GM06990 (cell line): ENCODE results near the gene LDAF1.
"Not testable (repeated sequence)": the region's sequence is repeated elsewhere in the genome, so short reads cannot be mapped to it uniquely, and the experiment has no call there.

Source experiments
- DNase-seq: peaks from one replicate; pipeline ENCODE4 v3.0.0-alpha.2; 2011; ENCODE audit not compliant: insufficient read length; ENCODE audit errors: extremely low read depth
- H3K27me3 ChIP-seq: replicated peaks from 2 replicates; pipeline ENCODE4 v1.6.0; 2011; ENCODE audit warnings: low read length; ENCODE audit not compliant: control insufficient read depth, insufficient read depth
- H3K36me3 ChIP-seq: 2 replicates; pipeline ENCODE4 v1.5.1; 2011; ENCODE audit warnings: low read length; ENCODE audit not compliant: control insufficient read depth, insufficient read depth
- H3K4me3 ChIP-seq: replicated peaks from 2 replicates; pipeline ENCODE4 v1.5.1; 2011; ENCODE audit warnings: low read depth, mild to moderate bottlenecking, control low read depth, low read length
- CTCF ChIP-seq: IDR thresholded peaks from 2 replicates; pipeline ENCODE4 v1.5.1; 2011; ENCODE audit warnings: low read length, control low read depth, mild to moderate bottlenecking, inconsistent platforms; ENCODE audit not compliant: insufficient read depth, poor library complexity, severe bottlenecking

Gene LDAF1

GRCh38 chr16:21126518-21126917, 32.0 kb upstream of the LDAF1 start:
- no peak for DNase-seq
- Histone ChIP-seq H3K27me3 (no peaks in the 10 kb centered on the region), H3K36me3 (no peaks in the 10 kb centered on the region), H3K4me3 (no peak overlapping the region)
- no peak for TF ChIP-seq CTCF

GRCh38 chr16:21128991-21129390, 29.5 kb upstream of the LDAF1 start:
- H3K4me3 ChIP-seq: no peak overlapping the region
- DNase-seq: no peak
- H3K27me3 ChIP-seq: no peaks in the 10 kb centered on the region
- no peak for TF ChIP-seq CTCF
- no peaks in the 10 kb centered on the region for H3K36me3 ChIP-seq

- Histone ChIP-seq H3K36me3 (no peaks in the 10 kb centered on the region), H3K4me3 (no peak overlapping the region), H3K27me3 (no peaks in the 10 kb centered on the region)
- no peak for TF ChIP-seq CTCF
- no peak for DNase-seq
These were observed 27.7 kb upstream of the LDAF1 start for GRCh38 chr16:21130811-21131210.

GRCh38 chr16:21134053-21134452, 24.4 kb upstream of the LDAF1 start:
- TF ChIP-seq CTCF: no peak
- no peaks in the 10 kb centered on the region for H3K36me3 ChIP-seq
- no peaks in the 10 kb centered on the region for H3K27me3 ChIP-seq
- DNase-seq: no peak
- no peak overlapping the region for H3K4me3 ChIP-seq

GRCh38 chr16:21145738-21146137, 12.7 kb upstream of the LDAF1 start:
- no peak for TF ChIP-seq CTCF
- DNase-seq: no peak
- Histone ChIP-seq H3K27me3 (no peaks in the 10 kb centered on the region), H3K36me3 (no peaks in the 10 kb centered on the region), H3K4me3 (no peak overlapping the region)

GRCh38 chr16:21150375-21151001, 8.0 kb upstream of the LDAF1 start, which contains the start of gene DNAH3:
Gene DNAH3, minus strand, starts transcription at chr16:21150846. Its CDS starts 527 bp downstream, at chr16:21150319.
- no peak for DNase-seq
- no peaks in the 10 kb centered on the region for H3K27me3 ChIP-seq
- no peak for TF ChIP-seq CTCF

GRCh38 chr16:21152160-21153030, 6.1 kb upstream of the LDAF1 start:
- not testable (repeated sequence) for H3K27me3 ChIP-seq, H3K36me3 ChIP-seq, H3K4me3 ChIP-seq, DNase-seq

More at GRCh38 chr16:21150375-21151001, 8.0 kb upstream of the LDAF1 start, which contains the start of gene DNAH3:
- Histone ChIP-seq H3K4me3 (no peak within 1 kb of the TSS), H3K36me3 (no peaks in the 10 kb centered on the region)
